IPS DF 4.7 (cell line): ENCODE measurements around the gene ZP1.

Experiments used
- DNase-seq: peaks from one replicate; pipeline ENCODE4 v3.0.0-alpha.2; 2013; ENCODE audit warnings: low spot score; ENCODE audit errors: extremely low read depth

Gene ZP1

GRCh38 chr11:60924110-60924905 is 57.0 kb downstream of the ZP1 start, which contains the start of gene TMEM132A:
Gene TMEM132A (plus strand): TSS chr11:60924460. CDS start chr11:60924634, 174 bp downstream.
- DNase-seq: no peak
